GM19328 (cell line): ENCODE results near the gene WDR38.

Experiments used
- ATAC-seq: cut with Tn5 transposase; IDR thresholded peaks from one replicate; pipeline ENCODE4 v1.9.1; 2021; ENCODE audit warnings: mild to moderate bottlenecking, moderate library complexity; ENCODE audit not compliant: unreplicated experiment

Gene WDR38

GRCh38 chr9:124857533-124858162, 4.4 kb downstream of the WDR38 start:
- no peak for ATAC-seq

GRCh38 chr9:124858330-124859046, 5.2 kb downstream of the WDR38 start:
- no peak for ATAC-seq

- no peak for ATAC-seq
Measured at GRCh38 chr9:124859803-124860581, 6.7 kb downstream of the WDR38 start.

- ATAC-seq = no peak
Measured at GRCh38 chr9:124860582-124861341, 7.5 kb downstream of the WDR38 start.

GRCh38 chr9:124861342-124862229, 8.3 kb downstream of the WDR38 start, which contains the start of the genes ARPC5L and RPL35:
TSS of gene ARPC5L (plus strand) at chr9:124862130. CDS start at chr9:124869291, 7,161 bp downstream.
TSS of gene RPL35 (minus strand) at chr9:124861957. CDS start at chr9:124861912, 45 bp downstream.
- peak; percentile 89 for ATAC-seq

GRCh38 chr9:124863371-124863871, 10.2 kb downstream of the WDR38 start:
- no peak for ATAC-seq

GRCh38 chr9:124868511-124869465, 15.5 kb downstream of the WDR38 start:
- ATAC-seq = peak; percentile 72

- peak; percentile 5 for ATAC-seq
Measured at GRCh38 chr9:124869466-124869985, 16.3 kb downstream of the WDR38 start.

- ATAC-seq = no peak
Measured at GRCh38 chr9:124869986-124870560, 16.8 kb downstream of the WDR38 start.

- ATAC-seq = no peak
Measured at GRCh38 chr9:124870723-124871122, 17.5 kb downstream of the WDR38 start.

GRCh38 chr9:124871156-124871561, 17.9 kb downstream of the WDR38 start:
- no peak for ATAC-seq

- ATAC-seq = no peak
Measured at GRCh38 chr9:124873664-124874063, 20.4 kb downstream of the WDR38 start.

GRCh38 chr9:124875501-124875900, 22.2 kb downstream of the WDR38 start:
- ATAC-seq = no peak

- no peak for ATAC-seq
Measured at GRCh38 chr9:124877021-124877782, 23.9 kb downstream of the WDR38 start.

- ATAC-seq = no peak
Measured at GRCh38 chr9:124878021-124878420, 24.8 kb downstream of the WDR38 start.

- no peak for ATAC-seq
Measured at GRCh38 chr9:124878518-124878917, 25.3 kb downstream of the WDR38 start.

- no peak for ATAC-seq
Measured at GRCh38 chr9:124879226-124879625, 26.0 kb downstream of the WDR38 start.
